ENCODE data around the gene CROCC.
A peak's percentile ranks its signal among the peaks of the same experiment; 100 is the strongest.

GRCh38 chr1:16978567-16979474, 57.1 kb downstream of the CROCC start:
- TF ChIP-seq POLR2A (IDR thresholded peaks at IDR 0.05) (peak in 1 of 2 donors; percentile 56), CTCF (IDR thresholded peaks at IDR 0.05) (no peak)

All from uterus (tissue), 2 donors.